ENCODE data around the gene ZFHX3.

Gene ZFHX3

DNA sequence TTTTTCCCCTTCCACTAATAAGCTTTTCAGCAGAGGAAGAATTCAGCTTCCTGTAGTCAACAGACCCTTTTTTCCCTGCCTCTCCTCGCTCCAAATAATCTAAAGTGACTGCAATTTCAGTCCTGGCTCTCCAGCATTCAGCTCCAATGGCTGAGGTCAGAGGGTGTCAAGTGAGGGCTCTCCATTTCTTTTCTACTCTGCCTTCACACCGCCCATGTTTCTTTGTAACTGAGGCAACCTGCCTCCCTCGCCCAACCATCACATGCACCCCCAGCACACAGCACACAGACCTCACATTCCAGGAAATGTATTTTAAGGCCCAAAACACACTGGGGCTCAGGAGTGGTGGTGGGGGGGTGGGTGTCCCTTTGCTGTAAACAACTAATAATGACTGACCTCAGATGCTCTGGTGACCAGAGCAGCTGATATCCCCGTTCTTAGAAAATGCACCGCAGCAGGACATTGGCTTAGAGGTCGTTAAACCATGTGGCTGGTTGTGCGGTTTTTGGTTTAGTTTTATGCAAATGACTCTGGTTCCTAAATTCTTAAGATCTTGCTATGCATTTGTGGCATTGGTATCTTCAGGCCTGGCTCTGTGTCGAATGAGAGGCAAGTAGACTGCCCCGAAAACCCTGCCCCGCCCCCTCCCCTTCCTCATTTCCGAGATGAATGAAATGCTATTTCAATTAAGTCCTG, 203.6 kb downstream of the ZFHX3 start:
- Histone ChIP-seq H3K4me3 (no peak overlapping the region), H3K27me3 (ENCODE audit: low read depth) (no peaks in the 10 kb centered on the region), H3K4me1 (peaks cover 27% of the 10 kb centered on the region), H3K9me3 (no peaks in the 10 kb centered on the region), H3K36me3 (replicated peaks) (no peaks in the 10 kb centered on the region)
- DNase-seq (ENCODE audit: low spot score in 2 of 2): peak in 1 of 2 experiments; percentile 54
- in situ Hi-C loops (cut with MboI; ENCODE audit: low sequenced_read_pairs): no loop called here

DNA sequence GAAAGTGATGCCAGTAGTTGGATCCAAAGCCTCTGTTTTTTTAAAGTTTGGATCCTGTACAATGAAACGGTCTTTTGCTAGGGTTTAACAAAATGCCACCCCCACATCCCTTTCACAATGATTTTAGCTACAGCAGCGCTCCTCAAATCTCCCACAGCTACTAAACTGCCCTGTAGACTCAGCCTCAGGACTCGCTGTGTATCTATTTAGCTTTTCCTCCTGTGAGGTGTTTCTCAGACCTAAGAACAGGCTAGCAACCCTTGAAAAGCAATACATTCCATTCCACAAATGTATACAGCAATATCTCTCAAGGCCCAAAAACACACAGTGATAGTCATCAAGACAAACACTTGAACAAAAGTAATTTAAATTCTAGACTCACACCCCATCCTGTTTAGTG, 206.4 kb downstream of the ZFHX3 start:
- Histone ChIP-seq H3K4me3 (no peak overlapping the region), H3K4me1 (peaks cover 31% of the 10 kb centered on the region), H3K27me3 (ENCODE audit: low read depth) (no peaks in the 10 kb centered on the region), H3K9me3 (no peaks in the 10 kb centered on the region), H3K36me3 (replicated peaks) (no peaks in the 10 kb centered on the region)
- DNase-seq (ENCODE audit: low spot score in 2 of 2): no peak
- in situ Hi-C loops (cut with MboI; ENCODE audit: low sequenced_read_pairs): no loop called here

DNA sequence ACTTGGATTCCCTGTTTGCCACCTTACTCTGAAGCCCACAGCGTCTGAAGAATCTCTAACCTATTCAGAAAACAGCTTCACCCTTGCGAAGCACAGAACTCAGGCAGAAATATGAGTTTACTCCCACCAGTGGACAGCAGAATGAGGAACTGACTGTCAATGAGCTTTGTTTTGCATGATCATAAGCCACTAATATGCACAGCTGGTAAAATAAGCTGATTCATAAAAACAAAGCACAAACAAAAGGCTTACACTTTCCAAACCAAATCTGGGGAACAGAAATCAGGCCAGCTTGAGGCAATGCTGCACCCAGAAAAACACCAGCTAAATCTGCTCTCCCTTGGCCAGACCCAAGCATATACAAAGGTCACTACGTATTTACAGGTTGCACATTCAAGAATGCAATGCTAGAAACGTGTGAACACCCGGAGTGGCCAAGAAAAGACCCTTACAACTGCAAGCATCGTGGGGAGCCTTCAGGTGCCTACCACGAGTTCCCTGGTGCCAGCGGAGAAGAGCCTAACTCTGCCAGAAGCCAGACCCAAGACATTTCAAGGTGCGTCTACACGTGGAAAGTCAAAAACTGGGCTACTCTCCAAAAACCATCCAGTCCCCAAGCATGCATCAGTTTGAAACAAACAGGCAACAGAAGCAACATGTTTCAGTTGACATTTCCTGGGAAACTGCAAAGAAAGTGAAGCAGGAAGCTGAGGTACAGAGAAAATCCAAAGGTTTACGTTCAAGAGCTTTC, 207.1 kb downstream of the ZFHX3 start:
- no peak for DNase-seq (ENCODE audit: low spot score in 2 of 2)
- no peaks in the 10 kb centered on the region for H3K36me3 ChIP-seq (replicated peaks)
- no peak overlapping the region for H3K4me3 ChIP-seq
- in situ Hi-C loops (cut with MboI; ENCODE audit: low sequenced_read_pairs): no loop called here
- H3K9me3 ChIP-seq: no peaks in the 10 kb centered on the region
- peaks cover 35% of the 10 kb centered on the region for H3K4me1 ChIP-seq
- no peaks in the 10 kb centered on the region for H3K27me3 ChIP-seq (ENCODE audit: low read depth)

DNA sequence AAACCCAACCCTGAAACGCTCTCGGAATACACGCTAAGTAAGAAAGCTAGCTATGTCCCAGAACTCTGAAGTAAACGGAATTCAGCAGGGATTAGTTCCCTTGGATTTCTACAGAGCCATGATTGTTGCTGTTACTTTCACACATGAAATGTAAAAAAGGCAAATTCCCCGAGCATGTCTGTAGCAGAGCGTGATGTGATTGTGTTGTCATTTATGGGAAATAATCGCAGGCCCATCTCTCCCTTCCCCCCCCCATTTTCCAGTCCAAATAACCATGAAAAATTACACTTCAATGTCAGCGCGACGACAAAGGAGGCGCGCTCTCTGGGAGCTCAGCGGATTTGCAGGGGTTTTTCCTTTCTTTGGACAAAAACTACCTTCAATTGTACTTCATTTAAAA, 209.0 kb downstream of the ZFHX3 start:
- in situ Hi-C loops (cut with MboI; ENCODE audit: low sequenced_read_pairs): loop anchor here (10.0 kb wide), 1 partner anchor 356 kb away; no protein-coding TSS in a partner anchor
- no peaks in the 10 kb centered on the region for H3K9me3 ChIP-seq
- H3K27me3 ChIP-seq (ENCODE audit: low read depth): no peaks in the 10 kb centered on the region
- H3K4me1 ChIP-seq: peaks cover 38% of the 10 kb centered on the region
- H3K36me3 ChIP-seq (replicated peaks): no peaks in the 10 kb centered on the region
- H3K4me3 ChIP-seq: no peak overlapping the region
- DNase-seq (ENCODE audit: low spot score in 2 of 2): peak; percentile 44 to 56

DNA sequence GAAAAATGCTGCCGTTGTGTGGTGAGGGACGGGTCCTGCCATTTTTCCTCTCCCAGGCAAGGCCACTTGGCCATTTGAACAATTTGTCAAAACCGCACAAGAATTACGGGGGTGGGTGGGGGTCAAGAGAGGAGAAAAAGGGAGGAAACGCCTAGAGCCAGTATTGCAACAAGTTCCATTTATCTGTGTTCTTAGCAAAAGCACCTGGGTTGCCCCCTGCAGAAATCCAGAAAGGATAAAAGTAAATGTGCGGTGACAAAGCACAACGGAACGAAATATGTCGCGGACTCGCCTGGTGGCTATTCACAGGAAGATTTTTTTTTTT, 209.4 kb downstream of the ZFHX3 start:
- DNase-seq (ENCODE audit: low spot score in 2 of 2): no peak
- in situ Hi-C loops (cut with MboI; ENCODE audit: low sequenced_read_pairs): loop anchor here (10.0 kb wide), 1 partner anchor 356 kb away; no protein-coding TSS in a partner anchor
- Histone ChIP-seq H3K4me1 (peaks cover 39% of the 10 kb centered on the region), H3K27me3 (ENCODE audit: low read depth) (no peaks in the 10 kb centered on the region), H3K4me3 (no peak overlapping the region), H3K9me3 (no peaks in the 10 kb centered on the region), H3K36me3 (replicated peaks) (no peaks in the 10 kb centered on the region)

DNA sequence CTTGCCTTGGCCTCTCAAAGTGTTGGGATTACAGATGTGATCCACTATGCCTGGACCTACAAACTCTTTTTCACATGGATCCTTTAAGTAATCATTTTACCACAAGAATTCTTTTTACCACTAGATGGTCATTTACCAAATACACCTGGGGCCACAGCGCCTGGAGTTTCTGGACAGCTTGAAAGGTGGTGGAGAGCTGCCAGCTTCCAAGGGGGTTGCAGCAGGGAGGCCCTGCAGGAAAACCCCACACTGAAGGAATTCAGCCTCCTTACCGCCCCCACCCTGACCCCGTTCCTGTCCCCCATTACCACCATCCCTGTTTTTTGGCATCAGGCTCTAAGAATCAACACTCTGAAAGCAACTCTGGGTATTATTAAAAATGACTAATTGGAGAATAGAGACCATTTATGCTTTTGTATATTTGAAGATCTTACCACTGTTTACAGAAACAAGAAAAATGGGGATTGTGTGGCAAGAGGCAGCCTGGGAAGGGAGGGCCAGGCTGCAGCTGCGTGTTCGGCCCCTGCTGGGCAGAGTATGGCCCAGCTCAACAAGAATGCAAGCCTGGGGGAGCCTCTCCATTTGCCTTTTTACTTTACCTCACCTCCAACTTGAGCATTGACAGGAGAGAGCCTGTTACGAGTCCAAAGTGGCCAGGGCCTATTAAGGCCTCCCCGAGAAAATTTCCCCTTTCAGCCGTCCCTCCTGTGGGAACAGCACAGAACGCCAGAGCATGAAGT, 209.9 kb downstream of the ZFHX3 start:
- H3K27me3 ChIP-seq (ENCODE audit: low read depth): no peaks in the 10 kb centered on the region
- no peak for DNase-seq (ENCODE audit: low spot score in 2 of 2)
- H3K4me1 ChIP-seq: peaks cover 43% of the 10 kb centered on the region
- in situ Hi-C loops (cut with MboI; ENCODE audit: low sequenced_read_pairs): loop anchor here (10.0 kb wide), 1 partner anchor 357 kb away; no protein-coding TSS in a partner anchor
- H3K9me3 ChIP-seq: no peaks in the 10 kb centered on the region
- no peaks in the 10 kb centered on the region for H3K36me3 ChIP-seq (replicated peaks)
- H3K4me3 ChIP-seq: no peak overlapping the region

DNA sequence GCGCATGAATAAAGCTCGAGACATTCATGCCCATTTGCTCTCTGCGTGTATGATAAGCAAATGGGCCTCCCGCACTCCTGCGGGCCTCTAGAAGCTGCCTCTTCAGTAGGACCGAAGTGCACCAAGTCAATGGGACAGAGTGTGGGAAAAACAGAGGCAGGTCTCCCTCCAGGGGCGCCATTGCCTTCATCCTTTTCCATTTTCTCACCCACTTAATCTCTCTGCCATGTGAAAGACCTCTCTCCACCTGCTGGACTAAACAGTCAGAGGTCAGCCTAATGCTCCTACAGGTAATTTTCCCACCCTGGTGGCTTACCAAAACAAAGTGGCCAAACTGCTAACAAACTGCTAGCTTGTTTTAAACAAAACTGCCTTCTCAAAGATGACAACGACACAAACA, 210.9 kb downstream of the ZFHX3 start:
- Histone ChIP-seq H3K9me3 (no peaks in the 10 kb centered on the region), H3K27me3 (ENCODE audit: low read depth) (no peaks in the 10 kb centered on the region), H3K4me3 (no peak overlapping the region), H3K4me1 (peaks cover 46% of the 10 kb centered on the region), H3K36me3 (replicated peaks) (no peaks in the 10 kb centered on the region)
- peak in 1 of 2 experiments; percentile 28 for DNase-seq (ENCODE audit: low spot score in 2 of 2)
- in situ Hi-C loops (cut with MboI; ENCODE audit: low sequenced_read_pairs): loop anchor here (10.0 kb wide), 1 partner anchor 358 kb away; no protein-coding TSS in a partner anchor

DNA sequence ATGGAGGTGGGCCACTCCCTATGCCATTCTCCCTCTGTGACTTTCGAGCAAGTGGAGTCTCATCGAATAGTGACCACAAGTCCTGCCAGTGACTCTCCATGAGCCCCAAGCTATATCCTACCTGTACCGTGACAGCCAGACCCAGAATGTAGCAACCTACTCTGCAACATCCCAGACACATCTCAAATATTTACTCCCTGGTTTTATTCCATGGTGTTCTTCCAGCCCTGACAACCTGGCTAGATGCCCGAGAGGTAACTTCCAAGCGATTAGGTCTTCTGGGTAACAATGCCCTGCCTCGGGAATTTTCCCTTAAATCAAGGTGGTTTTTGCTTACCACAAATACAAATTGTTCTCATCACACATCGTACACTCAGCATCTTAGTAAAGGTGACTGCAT, 211.7 kb downstream of the ZFHX3 start:
- H3K36me3 ChIP-seq (replicated peaks): peaks cover 5% of the 10 kb centered on the region; the same call in 1 of the 2 replicates
- no peaks in the 10 kb centered on the region for H3K27me3 ChIP-seq (ENCODE audit: low read depth)
- H3K4me3 ChIP-seq: no peak overlapping the region
- DNase-seq (ENCODE audit: low spot score in 2 of 2): no peak
- in situ Hi-C loops (cut with MboI; ENCODE audit: low sequenced_read_pairs): loop anchor here (10.0 kb wide), 1 partner anchor 359 kb away; no protein-coding TSS in a partner anchor
- peaks cover 46% of the 10 kb centered on the region for H3K4me1 ChIP-seq
- no peaks in the 10 kb centered on the region for H3K9me3 ChIP-seq

DNA sequence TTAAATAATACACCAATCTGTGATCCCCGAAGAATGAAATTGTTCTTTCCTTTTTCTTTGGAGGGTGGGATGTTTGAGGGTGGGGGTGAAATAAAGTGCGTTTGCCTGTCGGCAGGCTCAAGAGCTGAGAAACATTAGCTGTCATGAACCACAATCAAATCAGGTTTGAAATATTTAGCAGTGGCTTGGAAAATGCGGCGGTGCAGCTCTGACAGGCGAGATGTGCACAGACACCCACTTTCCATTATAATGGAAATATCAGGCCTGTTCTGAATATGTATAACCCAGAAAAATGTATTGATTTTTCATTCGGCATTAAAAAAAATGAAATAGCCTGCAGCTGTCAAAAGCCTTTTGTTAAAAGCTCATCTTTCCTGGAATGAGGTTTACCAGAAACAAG, 212.8 kb downstream of the ZFHX3 start:
- H3K27me3 ChIP-seq (ENCODE audit: low read depth): no peaks in the 10 kb centered on the region
- peaks cover 39% of the 10 kb centered on the region for H3K4me1 ChIP-seq
- H3K36me3 ChIP-seq (replicated peaks): peaks cover 7% of the 10 kb centered on the region; the same call in 1 of the 2 replicates
- no peaks in the 10 kb centered on the region for H3K9me3 ChIP-seq
- no peak overlapping the region for H3K4me3 ChIP-seq
- in situ Hi-C loops (cut with MboI; ENCODE audit: low sequenced_read_pairs): loop anchor here (10.0 kb wide), 1 partner anchor 360 kb away; no protein-coding TSS in a partner anchor
- peak; percentile 60 to 73 for DNase-seq (ENCODE audit: low spot score in 2 of 2)

DNA sequence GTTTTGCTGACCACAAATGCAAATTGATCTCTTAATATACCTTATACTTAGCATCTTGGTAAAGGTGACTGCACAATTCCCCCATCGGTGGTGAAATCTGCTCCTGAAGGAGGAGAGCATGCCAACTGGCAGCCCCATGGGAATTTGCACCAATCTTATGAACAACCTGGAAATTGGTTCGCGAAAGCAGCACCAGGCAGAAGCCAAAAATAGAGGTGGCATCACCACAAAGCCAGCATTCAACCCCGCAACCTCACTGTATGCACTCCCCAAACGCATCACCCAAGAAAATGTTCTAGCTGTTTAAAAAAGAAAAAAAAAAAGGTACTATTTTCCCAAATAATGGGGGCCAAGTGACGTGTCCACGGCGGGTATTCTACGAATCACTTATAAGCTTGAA, 213.4 kb downstream of the ZFHX3 start:
- no peak for DNase-seq (ENCODE audit: low spot score in 2 of 2)
- Histone ChIP-seq H3K4me1 (peaks cover 33% of the 10 kb centered on the region), H3K27me3 (ENCODE audit: low read depth) (no peaks in the 10 kb centered on the region), H3K4me3 (no peak overlapping the region), H3K9me3 (no peaks in the 10 kb centered on the region), H3K36me3 (replicated peaks) (peaks cover 10% of the 10 kb centered on the region)
- in situ Hi-C loops (cut with MboI; ENCODE audit: low sequenced_read_pairs): loop anchor here (10.0 kb wide), 1 partner anchor 360 kb away; no protein-coding TSS in a partner anchor

DNA sequence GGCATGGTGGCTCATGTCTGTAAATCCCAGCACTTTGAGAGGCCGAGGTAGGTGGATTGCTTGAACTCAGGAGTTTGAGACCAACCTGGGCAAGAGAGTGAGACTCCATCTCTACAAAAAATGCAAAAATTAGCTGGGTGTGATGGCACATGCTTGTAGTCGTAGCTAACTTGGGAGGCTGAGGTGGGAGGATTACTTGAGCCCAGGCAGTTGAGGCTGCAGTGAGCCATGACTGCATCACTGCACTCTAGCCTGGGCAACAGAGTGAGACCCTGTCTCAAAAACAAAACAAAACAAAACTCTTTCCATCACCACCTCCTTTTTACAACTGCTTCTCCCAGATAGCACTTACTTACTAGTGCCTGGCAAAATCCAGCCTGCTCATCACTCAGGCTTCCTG, 214.0 kb downstream of the ZFHX3 start:
- Histone ChIP-seq H3K4me1 (peaks cover 29% of the 10 kb centered on the region), H3K27me3 (ENCODE audit: low read depth) (no peaks in the 10 kb centered on the region), H3K36me3 (replicated peaks) (peaks cover 13% of the 10 kb centered on the region), H3K4me3 (no peak overlapping the region), H3K9me3 (no peaks in the 10 kb centered on the region)
- in situ Hi-C loops (cut with MboI; ENCODE audit: low sequenced_read_pairs): loop anchor here (10.0 kb wide), 1 partner anchor 361 kb away; no protein-coding TSS in a partner anchor
- DNase-seq (ENCODE audit: low spot score in 2 of 2): no peak

DNA sequence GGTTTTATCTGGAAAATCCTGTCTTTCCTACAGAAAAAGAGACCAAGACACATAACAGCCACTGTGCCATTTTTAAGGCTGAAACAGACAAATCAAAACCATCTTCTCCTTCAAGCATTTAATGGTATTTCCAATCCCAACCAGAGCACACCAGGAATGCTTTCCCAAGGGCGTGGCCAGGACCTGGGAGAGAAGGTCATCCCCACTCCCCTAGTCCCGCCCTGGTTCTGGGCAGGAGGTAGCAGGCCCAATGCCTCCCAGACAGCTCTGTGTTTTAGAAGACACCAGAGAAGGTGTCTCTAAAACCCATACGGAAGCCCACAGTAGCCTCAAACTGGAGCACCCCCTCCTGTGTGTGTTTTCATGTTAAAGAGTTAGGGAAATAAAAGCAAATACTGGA, 214.4 kb downstream of the ZFHX3 start:
- Histone ChIP-seq H3K9me3 (no peaks in the 10 kb centered on the region), H3K4me3 (no peak overlapping the region), H3K4me1 (peaks cover 24% of the 10 kb centered on the region), H3K27me3 (ENCODE audit: low read depth) (no peaks in the 10 kb centered on the region), H3K36me3 (replicated peaks) (peaks cover 13% of the 10 kb centered on the region)
- in situ Hi-C loops (cut with MboI; ENCODE audit: low sequenced_read_pairs): loop anchor here (10.0 kb wide), 1 partner anchor 361 kb away; no protein-coding TSS in a partner anchor
- peak in 1 of 2 experiments; percentile 28 for DNase-seq (ENCODE audit: low spot score in 2 of 2)

DNA sequence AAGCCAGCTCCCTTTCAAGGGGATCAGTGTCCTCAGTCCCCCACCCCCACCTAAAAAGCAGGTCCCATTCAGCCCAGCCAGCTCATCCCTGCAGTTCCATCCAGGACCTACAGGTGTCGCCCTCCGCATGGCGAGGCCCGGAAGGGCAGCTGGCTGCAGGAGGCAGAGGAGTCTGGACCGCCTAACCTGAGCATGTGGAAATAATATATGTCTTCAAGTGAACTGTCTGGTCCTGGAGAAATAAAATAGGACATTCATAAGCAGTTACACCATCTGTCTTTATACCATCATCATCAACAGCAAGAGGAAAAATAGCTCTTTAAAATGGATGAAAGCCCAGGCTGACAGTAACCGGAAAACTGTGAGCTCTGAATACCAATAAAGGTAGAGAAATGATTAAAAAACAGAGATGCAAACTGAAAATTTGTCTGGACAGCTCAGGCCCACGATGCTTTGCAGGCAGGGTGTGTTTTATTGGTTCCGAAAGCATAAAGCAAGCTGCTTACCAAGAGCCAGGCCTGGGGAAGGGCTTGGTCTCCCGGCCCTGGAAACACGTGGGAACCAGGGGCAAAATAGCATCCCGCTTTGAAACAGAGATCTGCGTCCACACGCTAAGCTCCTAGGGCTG, 215.2 kb downstream of the ZFHX3 start:
- Histone ChIP-seq H3K4me1 (peaks cover 23% of the 10 kb centered on the region), H3K36me3 (replicated peaks) (peaks cover 19% of the 10 kb centered on the region), H3K4me3 (no peak overlapping the region), H3K27me3 (ENCODE audit: low read depth) (no peaks in the 10 kb centered on the region), H3K9me3 (no peaks in the 10 kb centered on the region)
- DNase-seq (ENCODE audit: low spot score in 2 of 2): peak; percentile 50 to 91
- in situ Hi-C loops (cut with MboI; ENCODE audit: low sequenced_read_pairs): loop anchor here (10.0 kb wide), 1 partner anchor 362 kb away; no protein-coding TSS in a partner anchor
